Endothelial cell (in vitro differentiated cells): Measurements from ENCODE around the gene IKZF4. TPM values are rescaled to one million over a fixed set of nuclear protein-coding genes. Genes with fewer than 3 reads are reported as not detected.
A peak's percentile ranks its signal among the peaks of the same experiment; 100 is the strongest.

Experiments used
- DNase-seq: peaks from one replicate; pipeline ENCODE4 v3.0.0; 2021; ENCODE audit warnings: low spot score
- H3K27ac Mint-ChIP-seq: one replicate; pipeline ENCODE4 v1.8.0; 2021; ENCODE audit warnings: mixed read lengths, inconsistent platforms; ENCODE audit not compliant: unreplicated experiment
- H3K27me3 Mint-ChIP-seq: one replicate; pipeline ENCODE4 v1.8.0; 2021; ENCODE audit warnings: mild to moderate bottlenecking, moderate library complexity, mixed read lengths, inconsistent platforms; ENCODE audit not compliant: unreplicated experiment
- H3K36me3 Mint-ChIP-seq: one replicate; pipeline ENCODE4 v1.8.0; 2021; ENCODE audit warnings: mild to moderate bottlenecking, low read depth, mixed read lengths, inconsistent platforms; ENCODE audit not compliant: unreplicated experiment
- H3K4me1 Mint-ChIP-seq: one replicate; pipeline ENCODE4 v1.8.0; 2021; ENCODE audit warnings: mild to moderate bottlenecking, mixed read lengths, inconsistent platforms; ENCODE audit not compliant: unreplicated experiment
- H3K4me3 Mint-ChIP-seq: one replicate; pipeline ENCODE4 v1.8.0; 2021; ENCODE audit warnings: mild to moderate bottlenecking, mixed read lengths, inconsistent platforms; ENCODE audit not compliant: unreplicated experiment
- H3K9me3 Mint-ChIP-seq: one replicate; pipeline ENCODE4 v1.8.0; 2021; ENCODE audit warnings: mixed read lengths, inconsistent platforms; ENCODE audit not compliant: unreplicated experiment
- total RNA-seq: library from RNA; stranded (reverse); fragmentation: NEBNext Ultra II Directional; extraction: Animal tissue kit (Norgen Biotek cat#: 25700); gene quantifications from one replicate; pipeline ENCODE4 v1.2.1, GENCODE V29; 2021; ENCODE audit not compliant: unreplicated experiment
- TF ChIP-seq, protein P1 (sequence below): fragments of 200-600 bp; sonication (generic); IDR thresholded peaks from one replicate; pipeline ENCODE4 v1.5.0; 2021; ENCODE audit warnings: antibody characterized with exemption; ENCODE audit not compliant: unreplicated experiment

The IKZF4 gene
- total RNA-seq, 1 donor from 2014 or later, result 3.0 TPM

DNA sequence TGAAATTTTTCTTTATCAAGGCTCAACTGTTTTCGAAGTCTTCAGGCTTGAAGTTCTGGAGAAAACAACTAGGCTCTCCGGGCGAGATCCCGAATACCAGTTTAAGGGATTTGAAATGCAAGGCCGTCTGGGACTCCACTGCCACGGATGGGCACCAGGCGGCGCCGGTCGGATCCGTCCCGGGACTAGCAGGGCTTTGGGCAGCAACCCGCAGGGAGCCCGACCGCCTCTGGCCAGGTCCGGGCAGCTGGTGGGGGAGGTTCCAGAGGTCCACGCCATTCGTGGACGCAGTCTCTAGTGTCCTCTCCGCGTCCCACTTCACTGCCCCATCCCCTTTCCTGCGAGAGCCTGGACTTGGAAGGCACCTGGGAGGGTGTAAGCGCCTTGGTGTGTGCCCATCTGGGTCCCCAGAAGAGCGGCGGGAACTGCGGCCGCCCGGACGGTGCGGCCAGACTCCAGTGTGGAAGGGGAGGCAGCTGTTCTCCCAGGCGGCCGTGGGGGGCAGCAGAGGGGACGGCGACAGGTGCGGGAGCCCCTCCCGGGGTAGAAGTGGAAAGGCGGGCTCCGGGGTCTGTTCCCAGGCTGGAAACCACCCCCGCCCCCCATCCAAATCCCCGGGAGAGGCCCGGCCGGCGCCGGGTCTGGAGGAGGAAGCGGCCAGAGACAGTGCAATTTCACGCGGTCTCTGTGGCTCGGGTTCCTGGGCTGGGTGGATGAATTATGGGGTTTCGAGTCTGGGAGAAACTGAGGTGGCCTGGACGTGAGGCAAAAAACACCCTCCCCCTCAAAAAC, 58.3 kb downstream of the IKZF4 start:
- Mint-ChIP-seq H3K4me1 (peaks cover 13% of the 10 kb centered on the region), H3K36me3 (no peaks in the 10 kb centered on the region), H3K27me3 (peaks cover 5% of the 10 kb centered on the region), H3K9me3 (no peaks in the 10 kb centered on the region), H3K4me3 (peak overlapping the region; percentile 83), H3K27ac (peak overlapping the region; percentile 70)
- peak; percentile 95 for DNase-seq
- TF ChIP-seq, protein P1, sequence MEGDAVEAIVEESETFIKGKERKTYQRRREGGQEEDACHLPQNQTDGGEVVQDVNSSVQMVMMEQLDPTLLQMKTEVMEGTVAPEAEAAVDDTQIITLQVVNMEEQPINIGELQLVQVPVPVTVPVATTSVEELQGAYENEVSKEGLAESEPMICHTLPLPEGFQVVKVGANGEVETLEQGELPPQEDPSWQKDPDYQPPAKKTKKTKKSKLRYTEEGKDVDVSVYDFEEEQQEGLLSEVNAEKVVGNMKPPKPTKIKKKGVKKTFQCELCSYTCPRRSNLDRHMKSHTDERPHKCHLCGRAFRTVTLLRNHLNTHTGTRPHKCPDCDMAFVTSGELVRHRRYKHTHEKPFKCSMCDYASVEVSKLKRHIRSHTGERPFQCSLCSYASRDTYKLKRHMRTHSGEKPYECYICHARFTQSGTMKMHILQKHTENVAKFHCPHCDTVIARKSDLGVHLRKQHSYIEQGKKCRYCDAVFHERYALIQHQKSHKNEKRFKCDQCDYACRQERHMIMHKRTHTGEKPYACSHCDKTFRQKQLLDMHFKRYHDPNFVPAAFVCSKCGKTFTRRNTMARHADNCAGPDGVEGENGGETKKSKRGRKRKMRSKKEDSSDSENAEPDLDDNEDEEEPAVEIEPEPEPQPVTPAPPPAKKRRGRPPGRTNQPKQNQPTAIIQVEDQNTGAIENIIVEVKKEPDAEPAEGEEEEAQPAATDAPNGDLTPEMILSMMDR, result peak; percentile 65

DNA sequence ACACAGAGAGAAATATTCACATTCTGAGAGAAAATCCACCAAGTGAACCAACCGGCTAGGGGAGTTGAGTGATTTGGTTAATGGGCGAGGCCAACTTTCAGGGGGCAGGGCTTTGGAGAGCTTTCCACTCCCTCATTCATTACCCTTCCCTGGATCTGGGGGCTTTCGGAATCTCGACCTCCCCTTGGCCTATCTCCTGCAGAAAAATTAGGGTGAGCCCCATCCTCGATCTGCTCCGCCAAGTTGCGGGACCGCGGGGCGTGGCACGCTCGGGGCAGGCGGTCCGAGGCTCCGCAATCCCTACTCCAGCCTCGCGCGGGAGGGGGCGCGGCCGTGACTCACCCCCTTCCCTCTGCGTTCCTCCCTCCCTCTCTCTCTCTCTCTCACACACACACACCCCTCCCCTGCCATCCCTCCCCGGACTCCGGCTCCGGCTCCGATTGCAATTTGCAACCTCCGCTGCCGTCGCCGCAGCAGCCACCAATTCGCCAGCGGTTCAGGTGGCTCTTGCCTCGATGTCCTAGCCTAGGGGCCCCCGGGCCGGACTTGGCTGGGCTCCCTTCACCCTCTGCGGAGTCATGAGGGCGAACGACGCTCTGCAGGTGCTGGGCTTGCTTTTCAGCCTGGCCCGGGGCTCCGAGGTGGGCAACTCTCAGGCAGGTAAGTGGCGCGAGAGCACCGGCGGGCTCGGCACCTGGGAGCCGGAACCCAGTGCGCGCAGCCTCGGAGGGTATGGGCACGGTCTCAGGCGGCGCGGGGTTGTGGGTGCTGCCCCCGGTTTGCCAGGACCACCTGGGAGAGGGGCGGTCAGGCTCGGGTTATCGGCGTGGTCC, 59.1 kb downstream of the IKZF4 start, which contains the start of gene ERBB3:
ERBB3 (plus strand) TSS at position 443 of the 833 bp plus-strand sequence; CDS start at position 579, 136 bp downstream.
- peaks cover 9% of the 10 kb centered on the region for H3K27me3 Mint-ChIP-seq
- peaks cover 13% of the 10 kb centered on the region for H3K4me1 Mint-ChIP-seq
- no peaks in the 10 kb centered on the region for H3K36me3 Mint-ChIP-seq
- TF ChIP-seq, protein P1, result no peak
- H3K4me3 Mint-ChIP-seq, result peak within 1 kb of the TSS; percentile 86
- no peaks in the 10 kb centered on the region for H3K9me3 Mint-ChIP-seq
- peak; percentile 28 for DNase-seq
- peak within 1 kb of the TSS; percentile 48 for H3K27ac Mint-ChIP-seq

DNA sequence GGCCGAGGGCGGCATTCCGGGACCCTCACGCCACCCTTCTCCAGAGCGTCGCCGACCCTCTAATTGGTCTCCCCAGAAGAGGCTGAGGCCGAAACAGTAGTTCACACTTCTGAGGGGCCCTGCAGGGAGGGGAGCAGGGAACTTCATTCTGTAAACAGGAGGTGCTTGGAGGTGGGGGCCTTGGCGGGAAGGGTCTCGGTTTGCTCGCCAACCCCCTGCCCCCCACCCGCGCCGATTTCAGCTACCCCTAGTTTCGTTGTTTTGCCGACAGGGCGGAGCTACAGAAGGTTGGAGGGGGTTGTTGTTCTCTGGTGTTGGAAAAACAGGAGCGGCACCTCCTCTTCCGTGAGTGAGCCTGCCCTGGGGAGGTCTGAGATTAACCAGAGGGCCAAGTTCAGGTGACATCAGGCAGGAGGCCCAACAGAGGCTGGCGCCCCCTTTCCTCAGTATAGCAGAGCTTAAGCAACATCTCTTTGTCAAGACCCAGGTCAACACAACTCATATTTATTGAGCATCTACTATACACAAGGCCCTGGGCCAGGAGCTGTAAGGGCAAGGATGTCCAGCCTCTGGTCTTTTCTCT, 59.8 kb downstream of the IKZF4 start:
- Mint-ChIP-seq H3K27ac (no peak overlapping the region), H3K4me1 (peaks cover 13% of the 10 kb centered on the region), H3K27me3 (peaks cover 9% of the 10 kb centered on the region), H3K36me3 (no peaks in the 10 kb centered on the region), H3K4me3 (peak overlapping the region; percentile 86), H3K9me3 (no peaks in the 10 kb centered on the region)
- no peak for DNase-seq
- TF ChIP-seq, protein P1, result no peak

DNA sequence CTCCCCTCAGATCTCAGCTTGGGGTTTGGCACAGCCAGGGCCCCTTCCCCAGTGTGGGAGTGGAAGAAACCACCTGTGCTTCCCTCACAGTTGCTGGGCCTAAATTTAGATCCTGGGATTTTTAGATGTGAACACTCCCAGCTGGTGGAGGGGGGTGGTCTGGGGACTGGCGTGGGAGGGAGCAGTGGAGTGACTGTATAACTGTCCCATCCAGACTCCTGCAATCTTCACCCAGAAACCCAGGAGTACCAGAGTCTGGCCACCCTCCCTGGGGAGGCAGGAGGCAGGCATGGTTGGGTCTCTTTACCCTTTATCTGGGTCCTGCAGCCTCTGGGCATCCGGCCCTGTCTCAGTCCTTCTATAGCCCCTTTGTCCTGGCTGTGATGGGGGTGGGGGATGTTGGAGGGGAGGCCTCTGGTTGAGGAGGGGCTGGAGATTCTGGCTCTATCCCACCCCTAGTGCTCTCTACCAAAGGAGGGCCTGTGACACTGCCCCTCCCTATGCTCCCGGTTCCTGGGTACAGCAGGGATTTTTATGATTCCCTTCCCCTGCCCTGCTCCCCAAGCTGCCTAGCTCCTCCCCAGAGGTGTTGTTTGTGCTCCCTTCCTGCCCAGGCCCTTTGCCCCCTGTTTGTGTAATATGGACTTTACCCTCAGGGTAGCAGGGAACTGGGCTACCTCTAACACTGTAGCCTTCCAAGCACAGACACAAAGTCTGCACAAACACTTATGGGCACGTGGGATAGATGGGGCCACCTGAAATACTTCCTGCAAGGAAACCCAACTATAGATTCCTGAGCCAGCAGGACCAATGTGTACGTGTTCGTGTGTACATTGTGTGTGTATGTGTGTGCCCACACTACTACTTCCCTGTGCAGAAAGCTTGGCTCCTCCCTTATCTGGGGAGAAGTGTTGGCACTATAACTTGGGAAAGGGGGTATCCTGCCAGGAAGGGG, 60.8 kb downstream of the IKZF4 start:
- peaks cover 13% of the 10 kb centered on the region for H3K4me1 Mint-ChIP-seq
- H3K4me3 Mint-ChIP-seq, result peak overlapping the region; percentile 51
- H3K27ac Mint-ChIP-seq, result no peak overlapping the region
- no peak for DNase-seq
- H3K27me3 Mint-ChIP-seq, result peaks cover 10% of the 10 kb centered on the region
- H3K9me3 Mint-ChIP-seq, result no peaks in the 10 kb centered on the region
- no peaks in the 10 kb centered on the region for H3K36me3 Mint-ChIP-seq
- TF ChIP-seq, protein P1, result no peak
